Measurements from ENCODE around the gene C1orf159.

DNA sequence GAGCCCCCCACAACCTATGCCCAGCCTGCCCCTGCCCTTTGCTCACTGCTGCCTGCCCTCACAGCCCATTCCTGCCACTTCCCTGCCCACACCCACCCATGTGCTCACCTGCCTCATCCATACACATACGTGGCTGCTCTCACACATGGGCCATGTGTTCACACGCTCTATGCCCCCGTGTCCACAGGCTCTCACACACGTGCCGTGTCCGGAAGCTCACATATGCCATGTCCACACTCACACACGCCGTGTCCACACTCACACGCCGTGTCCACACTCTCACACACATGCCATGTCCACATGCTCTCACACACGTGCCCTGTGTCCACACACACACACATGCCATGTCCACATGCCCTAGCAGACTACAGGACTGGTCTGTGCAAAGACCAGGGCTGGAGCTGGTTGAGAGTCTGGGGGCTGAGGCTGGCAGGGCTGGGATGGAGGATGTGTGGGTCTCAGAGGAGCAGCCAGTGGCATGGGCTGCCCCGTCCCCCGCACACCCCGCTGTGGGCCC, 41.2 kb downstream of the C1orf159 start:
- TF ChIP-seq, protein P1, sequence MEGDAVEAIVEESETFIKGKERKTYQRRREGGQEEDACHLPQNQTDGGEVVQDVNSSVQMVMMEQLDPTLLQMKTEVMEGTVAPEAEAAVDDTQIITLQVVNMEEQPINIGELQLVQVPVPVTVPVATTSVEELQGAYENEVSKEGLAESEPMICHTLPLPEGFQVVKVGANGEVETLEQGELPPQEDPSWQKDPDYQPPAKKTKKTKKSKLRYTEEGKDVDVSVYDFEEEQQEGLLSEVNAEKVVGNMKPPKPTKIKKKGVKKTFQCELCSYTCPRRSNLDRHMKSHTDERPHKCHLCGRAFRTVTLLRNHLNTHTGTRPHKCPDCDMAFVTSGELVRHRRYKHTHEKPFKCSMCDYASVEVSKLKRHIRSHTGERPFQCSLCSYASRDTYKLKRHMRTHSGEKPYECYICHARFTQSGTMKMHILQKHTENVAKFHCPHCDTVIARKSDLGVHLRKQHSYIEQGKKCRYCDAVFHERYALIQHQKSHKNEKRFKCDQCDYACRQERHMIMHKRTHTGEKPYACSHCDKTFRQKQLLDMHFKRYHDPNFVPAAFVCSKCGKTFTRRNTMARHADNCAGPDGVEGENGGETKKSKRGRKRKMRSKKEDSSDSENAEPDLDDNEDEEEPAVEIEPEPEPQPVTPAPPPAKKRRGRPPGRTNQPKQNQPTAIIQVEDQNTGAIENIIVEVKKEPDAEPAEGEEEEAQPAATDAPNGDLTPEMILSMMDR (IDR thresholded peaks at IDR 0.05; ENCODE audit: borderline replicate concordance, extremely low read depth, low read length, poor library complexity, severe bottlenecking): no peak
- no peak for TF ChIP-seq EZH2 (IDR thresholded peaks at IDR 0.05; ENCODE audit: borderline replicate concordance, low read depth, low read length, severe bottlenecking)

Data from DND-41 (cell line).